Neutrophil (primary cell): ENCODE data around the gene TRIM8.

ENCODE experiments used
- H3K27ac ChIP-seq: fragments of 200-600 bp; sonication (generic); 2 replicates; pipeline ENCODE4 v1.5.1; 2016; ENCODE audit warnings: mild to moderate bottlenecking, moderate library complexity
- H3K27me3 ChIP-seq: fragments of 200-600 bp; sonication (generic); 2 replicates; pipeline ENCODE4 v1.6.0; 2016; ENCODE audit warnings: mild to moderate bottlenecking
- H3K36me3 ChIP-seq: fragments of 200-600 bp; sonication (generic); 2 replicates; pipeline ENCODE4 v1.5.1; 2017
- H3K4me1 ChIP-seq, 2 experiments: fragments of 200-600 bp in 1 of 2; sonication (generic) in 1 of 2; 1 replicate in 1 of 2; 2 replicates in 1 of 2; pipeline versions ENCODE4 v1.5.1 to v1.6.1; 2013 to 2016; ENCODE audit warnings: low read depth in 1 of 2, low read length in 1 of 2, mild to moderate bottlenecking in 1 of 2, moderate library complexity in 1 of 2; ENCODE audit not compliant: control insufficient read depth in 1 of 2, insufficient read depth in 1 of 2
- H3K4me3 ChIP-seq, 2 experiments: fragments of 200-600 bp in 1 of 2; sonication (generic) in 1 of 2; 1 replicate in 1 of 2; 2 replicates in 1 of 2; pipeline ENCODE4 v1.5.1; 2013 to 2016; ENCODE audit warnings: low read depth in 1 of 2, low read length in 1 of 2, mild to moderate bottlenecking in 1 of 2, moderate library complexity in 1 of 2
- H3K9me3 ChIP-seq: fragments of 200-600 bp; sonication (generic); 2 replicates; pipeline ENCODE4 v1.5.1; 2016
- TF ChIP-seq, protein P1 (sequence below): fragments of 200-600 bp; sonication (generic); IDR thresholded peaks from 2 replicates; pipeline ENCODE4 v1.5.1; 2016; ENCODE audit warnings: antibody characterized with exemption

The TRIM8 gene

DNA sequence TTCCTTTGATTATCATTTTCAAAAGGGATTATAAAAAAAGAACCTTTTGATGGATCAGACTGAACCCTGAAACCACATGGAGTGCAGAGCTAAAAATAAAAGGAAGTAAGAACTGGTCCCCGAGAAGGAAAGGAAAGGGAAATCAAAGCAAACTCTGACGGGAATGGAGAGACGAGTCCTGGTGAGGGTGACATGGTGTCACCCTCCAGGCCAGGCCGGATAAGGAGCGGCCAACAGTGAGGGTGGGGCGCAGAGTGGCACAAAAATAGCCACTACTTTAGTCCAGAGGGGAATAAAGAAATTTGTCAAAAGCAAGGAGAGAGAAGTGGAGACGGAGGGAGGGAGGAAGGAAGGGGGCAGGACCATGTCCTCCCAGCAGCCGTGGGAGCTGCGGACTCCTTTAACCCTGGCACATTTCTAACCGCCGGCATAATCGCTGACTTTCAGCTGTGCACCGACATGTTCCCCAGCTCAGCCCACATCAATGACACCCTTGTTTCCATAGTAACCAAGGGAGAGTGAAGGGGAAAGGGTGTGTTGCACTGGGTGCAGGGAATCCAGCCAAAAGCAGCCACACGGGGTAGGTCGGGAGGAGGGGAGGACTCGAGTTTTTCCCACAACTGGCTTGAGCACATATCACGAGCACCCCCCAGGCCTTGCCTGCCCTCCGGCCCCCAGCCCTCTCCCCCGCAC lies 29.7 kb downstream of the TRIM8 start:
- Histone ChIP-seq H3K27ac (peak overlapping the region; percentile 98), H3K9me3 (no peaks in the 10 kb centered on the region), H3K36me3 (no peaks in the 10 kb centered on the region), H3K4me1 (peaks cover 60 to 63% of the 10 kb centered on the region in 2 experiments), H3K4me3 (peak overlapping the region; percentile 56 to 64), H3K27me3 (peaks cover 23% of the 10 kb centered on the region)
- TF ChIP-seq, protein P1, sequence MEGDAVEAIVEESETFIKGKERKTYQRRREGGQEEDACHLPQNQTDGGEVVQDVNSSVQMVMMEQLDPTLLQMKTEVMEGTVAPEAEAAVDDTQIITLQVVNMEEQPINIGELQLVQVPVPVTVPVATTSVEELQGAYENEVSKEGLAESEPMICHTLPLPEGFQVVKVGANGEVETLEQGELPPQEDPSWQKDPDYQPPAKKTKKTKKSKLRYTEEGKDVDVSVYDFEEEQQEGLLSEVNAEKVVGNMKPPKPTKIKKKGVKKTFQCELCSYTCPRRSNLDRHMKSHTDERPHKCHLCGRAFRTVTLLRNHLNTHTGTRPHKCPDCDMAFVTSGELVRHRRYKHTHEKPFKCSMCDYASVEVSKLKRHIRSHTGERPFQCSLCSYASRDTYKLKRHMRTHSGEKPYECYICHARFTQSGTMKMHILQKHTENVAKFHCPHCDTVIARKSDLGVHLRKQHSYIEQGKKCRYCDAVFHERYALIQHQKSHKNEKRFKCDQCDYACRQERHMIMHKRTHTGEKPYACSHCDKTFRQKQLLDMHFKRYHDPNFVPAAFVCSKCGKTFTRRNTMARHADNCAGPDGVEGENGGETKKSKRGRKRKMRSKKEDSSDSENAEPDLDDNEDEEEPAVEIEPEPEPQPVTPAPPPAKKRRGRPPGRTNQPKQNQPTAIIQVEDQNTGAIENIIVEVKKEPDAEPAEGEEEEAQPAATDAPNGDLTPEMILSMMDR = no peak

DNA sequence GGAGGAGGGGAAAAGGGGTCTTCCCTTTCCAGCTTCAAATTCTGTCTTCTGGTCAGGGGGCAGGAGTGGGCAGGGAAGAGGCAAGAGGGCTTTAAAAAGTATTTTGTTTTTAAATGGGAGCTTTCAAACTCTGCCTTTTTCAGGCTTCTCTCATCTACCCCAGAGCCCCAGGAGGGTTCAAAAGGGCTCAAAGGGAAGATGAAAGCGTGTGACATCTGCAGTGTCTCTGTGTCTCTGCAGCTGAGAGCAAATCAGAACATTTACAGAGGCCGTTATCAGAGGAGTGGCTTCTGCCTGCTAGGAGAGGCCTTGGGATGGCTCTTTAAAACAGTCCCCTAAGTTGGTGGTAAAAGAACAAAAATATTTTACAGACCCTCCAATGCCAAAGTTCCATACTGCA lies 30.3 kb downstream of the TRIM8 start:
- TF ChIP-seq, protein P1 = no peak
- Histone ChIP-seq H3K36me3 (no peaks in the 10 kb centered on the region), H3K27ac (peak overlapping the region; percentile 98), H3K4me3 (peak overlapping the region; percentile 56 to 64), H3K27me3 (peaks cover 23% of the 10 kb centered on the region), H3K9me3 (no peaks in the 10 kb centered on the region), H3K4me1 (peaks cover 65 to 67% of the 10 kb centered on the region in 2 experiments)

DNA sequence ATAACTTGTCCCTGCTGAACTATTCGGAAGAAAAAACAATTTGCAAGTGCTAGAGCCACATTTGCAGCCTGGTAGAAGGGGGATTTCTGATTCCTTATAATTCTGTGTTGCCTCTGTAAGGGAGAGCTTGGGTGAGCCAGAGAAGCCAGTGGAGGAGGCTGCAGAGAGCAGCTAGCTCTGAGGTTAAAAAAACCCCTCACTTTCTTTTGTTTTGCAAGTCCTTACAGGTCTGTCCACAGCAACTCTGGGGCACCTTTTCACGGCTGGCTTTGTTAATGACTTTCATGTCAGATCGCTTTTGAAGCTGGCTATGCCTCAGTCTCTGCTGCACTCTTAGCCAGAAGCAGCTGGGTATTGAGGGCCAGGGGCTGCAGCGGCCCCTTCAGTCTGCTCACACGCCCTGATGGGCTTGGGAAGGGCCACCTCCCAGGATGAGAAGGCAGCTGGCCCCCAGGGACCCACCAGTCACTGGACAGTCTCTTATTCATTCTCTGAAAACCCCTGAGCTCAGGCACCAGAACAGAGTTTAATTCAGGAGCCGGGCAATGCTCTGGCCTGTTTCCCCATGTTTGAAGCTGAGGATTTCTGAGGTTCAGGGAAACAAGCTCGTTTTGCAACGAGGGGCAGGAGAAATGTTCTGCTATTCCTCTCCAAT lies 30.9 kb downstream of the TRIM8 start:
- TF ChIP-seq, protein P1 = no peak
- peak overlapping the region; percentile 56 to 64 for H3K4me3 ChIP-seq
- H3K4me1 ChIP-seq = peaks cover 65 to 67% of the 10 kb centered on the region in 2 experiments
- H3K36me3 ChIP-seq = no peaks in the 10 kb centered on the region
- H3K27me3 ChIP-seq = peaks cover 23% of the 10 kb centered on the region
- peak overlapping the region; percentile 98 for H3K27ac ChIP-seq
- H3K9me3 ChIP-seq = no peaks in the 10 kb centered on the region

DNA sequence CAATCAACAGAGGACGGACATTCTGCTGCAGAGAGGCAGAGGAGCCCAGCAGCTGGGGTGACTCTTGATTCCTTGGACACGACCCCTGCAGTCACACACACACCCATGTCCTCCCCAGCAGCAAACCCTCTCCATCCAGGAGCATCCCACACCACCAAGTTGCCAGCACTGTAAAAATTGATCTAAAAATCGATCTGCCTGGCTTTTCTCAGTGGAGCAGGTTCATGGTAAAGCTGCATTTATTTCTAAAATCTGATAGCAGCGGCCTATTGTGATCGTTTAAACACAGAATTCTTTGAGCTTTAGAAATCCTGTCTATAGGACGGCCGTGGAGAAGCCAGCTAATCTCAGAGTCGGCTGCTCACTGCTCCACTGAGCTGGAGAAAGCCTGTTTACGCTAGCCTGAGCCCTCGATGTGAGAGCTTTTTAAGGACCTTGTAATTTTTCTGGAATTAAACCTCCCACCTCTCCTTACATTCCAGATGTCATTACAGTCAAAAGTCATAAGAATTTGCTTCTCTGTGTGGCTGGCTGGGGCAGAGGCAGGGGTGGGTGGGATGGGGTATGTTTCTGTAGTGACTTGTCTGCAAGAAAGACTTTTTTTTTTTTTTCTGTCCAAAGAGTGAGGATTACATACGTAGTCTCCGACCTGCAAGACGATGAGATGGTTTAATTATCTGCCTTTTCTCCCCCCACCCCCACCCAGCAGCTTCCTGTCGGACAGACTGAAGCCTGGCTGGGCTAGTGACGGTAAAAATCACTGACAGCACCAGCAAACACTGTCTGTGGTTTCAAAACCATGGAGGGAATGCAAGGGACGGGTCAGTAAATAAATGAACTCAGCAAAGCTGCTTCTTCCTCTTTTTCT lies 31.6 kb downstream of the TRIM8 start:
- Histone ChIP-seq H3K36me3 (no peaks in the 10 kb centered on the region), H3K4me3 (peak overlapping the region; percentile 46 to 64), H3K4me1 (peaks cover 65 to 67% of the 10 kb centered on the region in 2 experiments), H3K9me3 (no peaks in the 10 kb centered on the region), H3K27ac (peak overlapping the region; percentile 98), H3K27me3 (peaks cover 23% of the 10 kb centered on the region)
- TF ChIP-seq, protein P1 = peak; percentile 11

DNA sequence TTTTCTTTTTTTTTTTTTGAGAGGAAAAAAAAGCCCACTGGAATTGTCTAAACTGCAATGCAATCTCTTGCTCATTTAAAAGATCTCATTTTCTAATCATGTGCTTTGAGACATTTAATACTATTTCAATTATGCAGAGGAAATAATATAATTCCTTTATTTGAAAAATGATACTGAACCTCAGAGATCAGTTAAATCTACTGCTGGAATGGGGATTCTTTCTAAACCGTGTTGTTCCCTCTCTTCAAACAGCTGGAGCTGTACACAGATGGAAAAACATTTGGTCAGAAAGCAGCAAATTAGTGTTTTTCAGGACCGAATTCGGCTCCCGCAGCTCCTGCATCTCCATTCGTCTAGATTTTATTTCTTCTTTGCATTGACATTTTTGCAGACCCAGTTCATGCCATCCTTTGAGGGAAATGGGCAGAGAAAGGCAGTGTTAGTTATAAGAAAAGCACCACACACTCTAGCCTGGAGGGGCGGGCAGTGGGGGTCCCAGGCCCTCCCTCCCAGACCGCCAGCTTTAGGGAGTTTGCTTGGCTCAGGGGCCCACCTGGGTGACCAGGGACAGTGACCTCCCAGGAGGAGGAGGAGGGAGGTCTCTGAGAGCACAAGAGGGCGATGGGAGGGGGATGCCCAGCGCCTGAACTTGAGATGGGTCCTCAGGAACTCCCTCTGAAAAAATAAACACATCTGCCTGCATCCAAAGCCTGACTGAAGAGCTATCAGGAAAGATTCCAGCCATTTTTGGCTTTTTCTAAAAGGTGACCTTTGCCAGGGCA lies 32.4 kb downstream of the TRIM8 start:
- no peaks in the 10 kb centered on the region for H3K9me3 ChIP-seq
- H3K4me3 ChIP-seq = peak overlapping the region; percentile 12 to 64
- H3K27me3 ChIP-seq = peaks cover 23% of the 10 kb centered on the region
- H3K36me3 ChIP-seq = no peaks in the 10 kb centered on the region
- H3K4me1 ChIP-seq = peaks cover 65 to 67% of the 10 kb centered on the region in 2 experiments
- TF ChIP-seq, protein P1 = no peak
- peak overlapping the region; percentile 98 for H3K27ac ChIP-seq
